Activated T-cell treated with anti-CD3 and anti-CD28 coated beads for 48 hours (primary cell): ENCODE data around the gene TMTC3.
"Not testable (repeated sequence)": the region's sequence is repeated elsewhere in the genome, so short reads cannot be mapped to it uniquely, and the experiment has no call there.

Experiments used
- DNase-seq: peaks from one replicate; pipeline ENCODE4 v3.0.0-alpha.2; 2020; ENCODE audit warnings: low read depth

The TMTC3 gene

DNA sequence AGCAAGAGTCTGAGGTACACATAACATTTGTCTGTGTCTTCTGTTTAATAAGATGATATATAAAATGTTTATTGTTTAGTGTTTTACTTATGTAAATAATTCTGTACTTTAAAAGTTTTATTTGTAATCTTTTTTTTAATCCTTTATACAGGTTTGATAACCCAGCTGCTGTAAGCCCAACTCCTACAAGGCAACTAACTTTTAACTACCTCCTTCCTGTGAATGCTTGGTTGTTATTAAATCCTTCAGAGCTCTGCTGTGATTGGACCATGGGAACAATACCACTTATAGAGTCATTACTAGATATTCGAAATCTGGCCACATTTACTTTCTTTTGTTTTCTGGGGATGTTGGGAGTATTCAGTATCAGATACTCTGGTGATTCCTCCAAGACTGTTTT is 24.1 kb downstream of the TMTC3 start:
- DNase-seq: no peak

DNA sequence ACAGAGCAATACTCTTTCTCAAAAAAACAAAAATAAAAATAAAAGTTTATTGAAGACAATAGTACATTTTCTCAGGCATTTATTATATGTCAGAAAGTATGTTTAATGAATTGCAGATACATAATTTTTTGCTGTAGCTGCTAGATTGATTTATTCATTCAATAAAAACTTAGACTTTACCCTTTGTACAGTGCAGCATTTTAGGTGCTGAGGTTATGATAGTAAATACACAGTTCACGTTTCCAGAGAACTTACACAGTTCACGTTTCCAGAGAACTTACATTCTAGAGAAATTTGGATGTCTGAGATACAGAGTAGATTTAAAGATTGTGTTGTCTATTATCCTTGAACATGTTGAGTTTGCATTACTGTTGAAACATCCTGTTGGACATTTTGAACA is 25.3 kb downstream of the TMTC3 start:
- no peak for DNase-seq

DNA sequence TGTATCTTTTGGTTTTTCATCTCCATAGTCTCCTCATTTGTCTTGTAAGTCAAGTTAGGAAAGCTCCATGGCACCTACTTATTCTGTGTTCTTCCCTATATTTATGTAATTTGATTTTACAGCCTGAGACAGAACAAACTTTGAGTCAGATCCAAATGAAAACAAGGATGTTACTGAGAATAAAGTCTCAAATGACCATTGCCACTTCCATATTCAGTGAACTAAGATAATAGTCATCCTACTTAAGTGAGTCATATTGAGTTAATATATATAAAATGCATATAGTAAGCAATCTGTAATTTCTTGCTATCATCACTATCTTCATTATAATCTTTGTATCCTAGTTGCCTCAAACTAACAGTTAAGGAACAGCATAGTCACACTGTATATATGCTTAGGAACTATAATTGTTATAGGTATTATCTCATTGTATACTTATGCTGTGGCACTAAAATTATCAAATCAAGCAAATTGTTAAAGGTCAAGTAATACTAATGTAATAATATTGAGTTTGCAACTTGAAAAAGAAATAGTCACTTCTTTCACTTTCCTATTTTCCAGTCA is 30.8 kb downstream of the TMTC3 start:
- DNase-seq: no peak

DNA sequence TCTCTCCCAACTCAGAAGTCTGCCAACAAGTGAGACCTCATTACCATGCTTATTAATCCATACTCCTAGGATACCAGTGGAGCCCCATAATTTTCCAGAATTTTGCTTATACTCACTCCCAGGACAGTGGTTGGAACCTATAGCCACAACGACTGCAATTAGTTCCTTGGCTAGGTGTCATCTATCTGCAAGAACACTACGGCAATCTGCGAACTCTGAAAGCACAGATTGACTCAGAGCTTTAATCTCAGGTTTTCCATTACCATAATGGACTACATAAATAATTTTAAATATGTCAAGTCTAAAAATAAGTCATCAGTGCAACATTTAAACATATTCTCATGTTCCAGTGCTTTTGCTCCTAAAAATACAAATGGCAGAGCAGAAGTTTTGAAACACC is 33.4 kb downstream of the TMTC3 start:
- no peak for DNase-seq

DNA sequence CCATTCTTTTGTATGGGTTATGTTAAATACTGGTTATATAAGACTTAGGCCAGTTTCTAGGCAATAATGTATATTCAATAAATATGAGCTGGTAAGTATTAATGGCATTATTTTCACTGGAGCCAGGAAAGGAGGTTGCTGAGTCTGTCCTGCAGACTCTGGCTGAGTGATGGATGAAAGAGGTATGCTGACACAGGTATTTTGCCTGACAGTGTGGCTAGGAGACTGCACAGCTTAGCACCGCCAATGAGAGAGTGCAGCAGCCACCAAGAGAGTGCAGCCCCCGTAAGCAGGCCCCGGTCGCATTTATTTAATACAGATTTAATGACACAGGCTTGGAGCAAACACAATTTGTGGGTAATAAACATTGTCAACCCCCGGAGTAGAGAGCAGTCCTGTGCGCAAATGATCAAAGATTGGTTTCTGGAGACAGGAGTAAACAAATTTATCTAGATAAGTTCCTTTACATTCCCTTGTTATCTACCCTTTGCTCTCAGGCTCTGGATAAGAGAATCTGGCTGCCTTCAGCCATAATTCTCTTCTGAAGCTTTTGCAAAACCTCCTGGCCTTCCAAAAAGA is 37.4 kb downstream of the TMTC3 start:
- DNase-seq: no peak

DNA sequence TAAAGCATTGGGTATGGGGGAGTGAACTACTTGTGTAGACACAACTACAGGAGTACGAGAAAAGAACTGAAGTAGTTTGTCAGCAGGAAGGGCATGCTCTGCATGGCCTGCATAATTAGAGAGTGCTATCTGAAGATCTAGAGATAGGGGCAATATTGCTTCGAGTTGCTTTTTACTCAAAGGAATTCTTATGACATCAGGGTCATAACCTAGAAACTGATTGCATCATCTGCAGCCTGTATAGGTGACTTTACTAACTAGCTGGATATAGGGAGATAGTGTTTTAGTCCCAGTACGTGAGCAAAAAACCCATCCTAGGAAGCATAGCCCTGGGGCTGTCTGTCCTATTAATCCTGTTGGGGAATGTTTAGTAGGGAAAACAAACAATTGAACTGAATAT is 39.8 kb downstream of the TMTC3 start:
- no peak for DNase-seq

DNA sequence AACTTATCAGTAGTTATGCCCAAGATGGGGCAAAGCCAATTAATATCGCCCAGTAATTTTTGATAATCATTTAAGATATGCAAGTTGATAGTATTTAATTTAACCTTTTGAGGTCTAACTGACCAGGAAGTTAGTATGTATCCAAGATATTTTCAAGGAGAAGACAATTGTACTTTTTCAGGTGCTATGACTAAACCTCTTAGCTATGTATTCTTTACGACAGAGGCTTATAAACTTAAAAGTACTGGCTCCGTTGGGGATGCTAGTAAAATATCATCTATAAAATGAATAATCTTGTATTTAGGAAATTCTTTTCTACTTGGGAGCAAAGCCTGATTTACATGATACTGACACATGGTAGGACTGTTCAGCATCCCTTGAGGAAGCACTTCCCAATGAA is 40.3 kb downstream of the TMTC3 start:
- no peak for DNase-seq

DNA sequence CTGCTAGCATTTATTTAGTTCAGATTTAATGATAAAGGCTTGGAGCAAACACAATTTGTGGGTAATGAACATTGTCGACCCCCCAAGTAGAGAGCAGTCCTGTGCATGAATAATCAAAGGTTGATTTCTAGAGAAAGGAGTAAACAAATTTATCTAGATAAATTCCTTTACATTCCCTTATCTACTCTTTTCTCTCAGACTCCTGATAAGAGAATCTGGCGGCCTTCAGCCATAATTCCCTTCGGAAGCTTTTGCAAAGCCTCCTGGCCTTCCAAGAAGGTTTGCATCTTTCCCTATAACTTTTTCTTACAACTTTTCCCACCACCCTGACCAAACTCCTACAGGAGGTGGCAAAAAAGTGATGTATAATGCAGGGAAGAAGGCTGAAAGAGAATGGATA is 42.1 kb downstream of the TMTC3 start:
- DNase-seq: no peak

DNA sequence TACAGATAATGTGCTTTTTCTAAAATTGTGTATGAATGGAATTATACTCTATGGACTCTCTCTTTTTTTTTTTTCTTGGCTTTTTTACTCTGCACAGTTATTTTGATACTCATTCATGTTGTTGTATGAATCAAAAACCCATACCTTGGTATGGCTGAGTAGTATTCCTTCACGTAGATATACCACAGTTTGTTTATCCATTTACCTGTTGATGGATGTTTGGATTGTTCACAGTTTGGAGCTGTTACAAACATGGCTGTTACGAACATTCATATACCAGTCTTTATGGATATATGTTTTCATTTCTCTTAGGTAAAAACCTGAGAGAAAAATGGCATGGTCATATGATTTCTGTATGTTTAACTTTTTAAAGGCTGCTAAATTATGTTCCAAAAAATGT is 43.2 kb downstream of the TMTC3 start:
- DNase-seq: no peak

DNA sequence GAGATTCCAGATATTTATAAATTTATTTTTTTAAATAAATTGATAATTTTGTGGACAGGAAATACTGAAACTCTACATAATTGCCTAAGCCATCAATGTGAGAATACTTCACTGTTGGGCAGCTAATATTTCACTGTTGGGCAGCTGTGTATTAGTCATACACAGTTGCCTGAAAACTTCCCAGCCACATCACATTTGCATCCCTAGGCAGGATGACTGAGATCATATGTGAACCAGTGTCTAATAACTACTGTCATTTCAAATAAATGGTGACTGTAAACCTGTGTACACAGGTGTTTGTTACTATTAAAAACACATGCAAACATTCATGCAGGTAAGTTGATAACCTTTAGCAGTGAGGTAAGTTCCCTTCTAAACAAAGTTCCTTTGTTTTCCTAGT is 43.9 kb downstream of the TMTC3 start:
- DNase-seq: no peak

DNA sequence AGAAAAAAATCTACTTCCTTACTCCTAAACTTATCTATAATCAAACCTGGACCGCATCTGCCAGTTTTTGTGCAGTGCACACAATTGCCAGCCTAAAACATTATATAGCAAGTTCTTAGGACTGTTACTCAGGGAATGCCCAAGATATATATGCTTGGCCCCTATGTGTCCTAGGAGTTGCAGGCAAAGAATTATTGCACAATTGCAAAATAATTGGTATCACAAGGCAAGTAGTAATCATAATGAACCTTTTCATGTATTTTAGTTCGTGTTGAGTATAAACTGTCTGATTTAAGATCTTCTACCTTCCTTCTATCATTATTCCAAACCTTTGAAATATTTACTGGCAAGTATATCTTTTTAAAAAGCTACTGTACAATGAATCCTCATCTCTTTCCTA is 45.5 kb downstream of the TMTC3 start:
- no peak for DNase-seq

DNA sequence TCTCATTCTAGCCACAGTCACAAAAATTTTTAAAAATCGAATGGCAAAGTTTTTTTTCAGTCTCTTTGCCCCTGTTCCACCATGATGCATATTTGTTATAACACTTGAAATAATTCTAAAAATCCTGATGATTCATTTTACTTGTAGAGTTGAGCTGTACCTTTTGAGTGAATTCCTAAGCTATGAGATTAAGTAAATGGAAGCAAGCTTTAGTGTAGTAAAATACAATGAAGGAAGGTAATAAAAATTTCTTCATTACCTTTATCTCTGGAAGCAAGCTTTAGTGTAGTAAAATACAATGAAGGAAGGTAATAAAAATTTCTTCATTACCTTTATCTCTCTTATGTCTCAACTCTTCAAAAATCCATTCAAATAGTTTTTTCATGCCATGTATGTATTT is 46.1 kb downstream of the TMTC3 start:
- no peak for DNase-seq

DNA sequence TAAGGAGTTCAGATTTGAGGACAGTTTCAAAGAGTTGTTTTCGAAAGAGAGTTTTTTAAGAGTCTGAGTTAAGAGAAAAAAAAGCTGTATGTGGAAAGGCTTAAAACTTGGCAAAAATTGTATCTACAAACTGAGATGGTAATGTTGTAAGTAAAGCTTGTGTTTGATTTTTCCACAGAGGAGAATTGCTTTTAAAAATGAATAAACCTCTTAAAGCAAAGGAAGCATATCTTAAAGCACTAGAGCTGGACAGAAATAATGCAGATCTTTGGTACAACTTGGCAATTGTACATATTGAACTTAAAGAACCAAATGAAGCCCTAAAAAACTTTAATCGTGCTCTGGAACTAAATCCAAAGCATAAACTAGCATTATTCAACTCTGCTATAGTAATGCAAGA is 50.3 kb downstream of the TMTC3 start:
- no peak for DNase-seq

DNA sequence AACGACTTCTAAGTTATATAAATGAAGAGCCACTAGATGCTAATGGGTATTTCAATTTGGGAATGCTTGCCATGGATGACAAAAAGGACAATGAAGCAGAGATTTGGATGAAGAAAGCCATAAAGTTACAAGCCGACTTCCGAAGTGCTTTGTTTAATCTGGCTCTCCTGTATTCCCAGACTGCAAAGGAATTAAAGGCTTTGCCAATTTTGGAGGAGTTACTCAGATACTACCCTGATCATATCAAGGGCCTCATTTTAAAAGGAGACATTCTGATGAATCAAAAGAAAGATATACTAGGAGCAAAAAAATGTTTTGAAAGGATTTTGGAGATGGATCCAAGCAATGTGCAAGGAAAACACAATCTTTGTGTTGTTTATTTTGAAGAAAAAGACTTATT is 52.8 kb downstream of the TMTC3 start:
- no peak for DNase-seq

DNA sequence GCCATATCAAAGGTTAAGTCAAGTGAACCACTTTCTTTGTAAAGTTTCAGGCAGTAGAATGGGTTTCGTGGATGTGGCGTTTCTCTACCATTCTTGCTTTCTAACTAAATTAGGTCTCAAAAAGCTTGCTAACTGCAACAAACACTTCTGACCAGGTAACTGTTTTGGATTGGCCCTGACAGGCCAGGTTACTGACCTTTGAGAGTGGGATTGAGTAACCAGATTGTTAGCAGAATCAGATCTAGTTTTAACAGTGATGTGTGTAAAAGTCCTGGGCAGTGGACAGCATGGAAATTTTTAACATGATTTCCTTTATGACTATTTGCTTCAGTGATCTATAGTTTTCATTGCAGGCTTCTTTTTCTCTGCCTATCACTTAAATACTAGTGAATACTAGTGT is 57.9 kb downstream of the TMTC3 start:
- no peak for DNase-seq

DNA sequence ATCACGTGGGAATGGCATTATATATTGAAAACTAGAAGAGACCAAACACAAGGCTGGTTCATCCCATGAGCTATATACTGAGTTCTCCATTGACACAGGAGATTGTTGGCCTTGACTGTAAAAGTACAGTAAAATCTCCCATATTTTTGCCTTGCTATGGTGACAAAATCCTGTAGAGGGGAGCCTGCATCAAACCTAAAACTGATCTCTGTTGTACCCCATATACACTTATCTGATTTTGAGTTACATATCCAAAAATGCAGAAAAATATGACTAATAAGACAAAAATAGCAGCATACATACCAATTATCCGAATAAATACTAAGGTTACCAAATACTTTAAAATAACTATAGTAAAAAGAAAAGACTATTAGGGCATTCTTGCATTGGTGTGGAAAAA is 60.4 kb downstream of the TMTC3 start:
- DNase-seq: no peak

DNA sequence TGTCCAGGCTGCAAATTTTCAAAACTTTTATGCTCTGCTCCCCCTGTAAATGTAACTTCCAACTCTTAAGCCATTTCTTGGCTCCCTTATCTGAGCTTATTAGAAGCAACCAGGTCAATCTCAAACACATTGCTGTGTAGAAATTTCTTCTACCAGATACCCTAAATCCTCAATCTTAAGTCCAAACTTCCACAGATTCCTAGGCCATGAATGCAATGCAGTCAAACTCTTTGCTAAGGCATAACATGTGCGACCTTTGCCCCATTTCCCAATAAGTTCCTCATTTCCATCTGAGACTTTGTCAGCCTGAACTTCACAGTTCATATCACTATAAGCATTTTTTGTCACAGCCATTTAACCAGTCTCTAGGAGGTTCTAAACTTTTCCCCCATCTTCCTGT is 64.5 kb downstream of the TMTC3 start:
- DNase-seq: no peak

DNA sequence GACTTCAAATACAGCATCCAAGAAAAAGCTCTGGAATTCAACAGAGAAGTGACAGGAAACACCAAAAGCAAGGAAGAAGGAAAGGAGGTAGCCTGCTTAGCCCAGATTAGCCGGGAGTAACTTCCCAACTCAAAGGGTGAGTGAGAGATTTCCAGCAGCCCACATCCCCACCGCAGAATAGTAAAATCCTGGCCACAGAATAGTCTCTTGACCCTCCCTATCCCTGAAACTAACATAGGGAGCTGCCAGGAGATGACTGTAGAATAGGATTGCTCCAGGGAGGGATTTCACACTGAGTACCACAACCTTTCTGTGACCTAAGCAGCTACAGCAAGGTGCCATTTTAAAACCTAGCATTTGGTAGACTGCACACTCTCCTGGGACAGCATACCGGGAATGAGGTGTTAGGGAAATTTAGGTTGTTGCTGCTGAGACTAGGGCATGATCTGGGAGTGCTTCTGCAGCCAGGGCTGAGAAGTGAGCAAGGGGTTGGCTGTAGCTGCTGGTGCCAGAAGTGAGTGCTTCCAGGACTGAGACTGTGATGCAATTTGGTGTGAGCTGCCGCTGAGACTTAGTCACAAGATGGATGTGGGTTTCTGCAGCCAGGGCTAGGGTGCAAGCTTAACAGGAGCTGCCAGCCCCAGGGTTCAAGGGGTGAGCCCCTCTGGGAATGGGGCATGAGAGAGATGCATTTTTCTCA is 66.0 kb downstream of the TMTC3 start:
- no peak for DNase-seq

DNA sequence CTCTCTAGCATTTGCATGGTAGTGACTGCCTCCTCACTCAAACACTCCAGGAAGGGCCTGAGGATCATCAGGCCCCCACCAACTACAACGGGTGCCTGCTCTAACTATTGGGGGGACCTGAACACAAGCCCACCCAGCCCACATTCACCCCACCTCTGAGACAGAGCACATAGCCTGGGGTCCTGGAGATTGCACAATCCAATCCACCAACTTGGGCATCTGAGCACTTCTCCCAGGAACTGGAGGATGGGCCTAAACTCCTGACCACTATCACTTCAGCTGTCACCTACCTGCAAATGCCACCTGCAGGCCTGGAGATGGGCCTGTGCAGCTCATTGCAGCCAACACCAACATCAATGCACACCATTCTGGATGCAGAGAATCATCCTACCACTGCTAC is 66.6 kb downstream of the TMTC3 start:
- DNase-seq: no peak

DNA sequence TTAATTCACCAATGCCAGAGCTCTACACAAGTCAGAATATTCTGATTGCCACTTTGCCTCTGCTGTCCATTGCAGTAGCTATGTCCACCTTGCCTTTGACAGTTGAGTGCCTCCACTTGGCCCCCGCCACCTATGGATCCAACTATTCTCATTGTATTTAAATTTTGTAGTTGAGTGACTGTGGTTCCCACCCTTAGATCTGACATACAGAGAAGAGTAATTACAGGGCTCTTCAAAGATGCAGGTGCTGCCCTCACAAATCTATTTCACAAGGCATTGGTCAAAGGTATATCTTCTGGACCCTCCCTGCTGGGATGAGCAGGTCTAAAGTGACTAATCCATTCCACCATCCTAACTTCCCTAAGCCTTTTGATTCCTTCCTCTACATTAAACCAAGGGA is 68.2 kb downstream of the TMTC3 start:
- DNase-seq: not testable (repeated sequence)

DNA sequence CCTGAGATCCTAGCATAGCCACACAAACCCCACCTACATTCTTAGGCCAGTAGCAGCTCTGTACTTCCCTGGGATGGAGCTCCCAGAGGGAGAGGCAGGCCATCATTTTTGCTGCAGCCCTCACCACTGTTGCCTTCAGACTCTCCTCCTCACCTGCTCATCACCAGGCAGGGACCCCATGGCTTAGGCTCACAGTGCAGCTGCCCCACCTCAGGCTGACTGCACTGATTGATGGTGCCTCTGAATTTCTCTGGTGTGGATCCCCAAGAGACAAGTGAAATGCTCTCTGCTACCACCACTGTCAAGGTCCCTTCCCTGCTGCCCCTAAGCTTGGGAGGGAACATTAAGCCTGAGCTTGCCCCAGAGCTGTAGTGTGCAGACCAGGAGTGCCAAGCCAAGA is 76.2 kb downstream of the TMTC3 start:
- DNase-seq: no peak

DNA sequence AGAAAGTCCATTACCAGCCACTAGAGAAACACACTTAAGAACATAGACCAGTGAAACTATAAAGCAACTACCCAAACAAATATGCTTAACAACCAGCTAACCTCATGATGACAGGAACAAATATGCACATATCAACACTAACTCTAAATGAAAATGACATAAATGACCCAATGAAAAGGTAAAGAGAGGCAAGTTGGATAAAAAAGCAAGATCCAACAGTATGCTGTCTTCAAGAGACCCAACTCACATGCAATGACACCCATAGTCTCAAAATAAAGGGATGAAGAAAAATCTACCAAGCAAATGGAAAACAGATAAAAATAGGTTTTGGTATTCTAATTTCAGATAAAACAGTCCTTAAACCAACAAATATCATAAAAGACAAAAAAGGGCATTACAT is 77.8 kb downstream of the TMTC3 start:
- no peak for DNase-seq

DNA sequence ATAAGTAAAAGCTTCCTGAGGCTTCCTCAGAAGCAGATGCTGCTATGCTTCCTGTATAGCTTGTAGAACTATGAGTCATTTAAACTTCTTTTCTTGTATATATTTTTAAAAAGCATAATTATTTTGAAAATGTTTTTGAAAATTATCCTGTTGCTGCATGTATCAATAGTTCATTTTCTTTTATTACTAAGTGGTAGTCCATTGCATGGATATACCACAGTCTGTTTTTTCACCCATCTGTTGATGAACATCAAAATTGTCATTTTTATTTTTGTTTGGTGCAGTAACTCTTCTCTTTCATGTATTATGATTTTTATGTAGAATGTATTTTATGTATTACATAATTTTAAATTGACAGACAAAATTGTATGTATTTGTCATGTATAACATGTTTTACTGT is 81.4 kb downstream of the TMTC3 start:
- DNase-seq: no peak

DNA sequence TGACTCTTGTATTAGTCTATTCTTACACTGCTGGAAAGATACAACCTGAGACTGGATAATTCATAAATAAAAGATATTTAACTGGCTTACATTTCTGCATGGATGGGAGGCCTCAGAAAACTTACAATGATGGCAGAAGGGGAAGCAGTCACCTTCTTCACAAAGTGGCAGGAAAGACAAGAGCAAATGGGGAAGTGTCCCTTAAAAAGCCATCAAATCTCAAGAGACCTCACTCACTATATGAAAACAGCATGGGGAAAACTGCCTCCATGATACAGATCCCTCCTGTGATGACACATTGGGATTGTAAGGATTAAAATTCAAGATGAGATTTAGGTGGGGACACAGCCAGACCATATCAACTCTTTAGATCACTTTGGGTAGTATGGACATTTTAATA is 83.7 kb downstream of the TMTC3 start:
- DNase-seq: no peak
